Hepatocyte (in vitro differentiated cells): ENCODE data around the gene LRP1B.

Source experiments
- CTCF ChIP-seq: fragments of 200-600 bp; sonication (generic); IDR thresholded peaks from 2 replicates; pipeline ENCODE4 v1.5.1; 2016; ENCODE audit warnings: antibody characterized with exemption, mild to moderate bottlenecking; ENCODE audit not compliant: poor library complexity
- EZH2phosphoT487 ChIP-seq: fragments of 200-600 bp; sonication (generic); IDR thresholded peaks from one replicate; pipeline ENCODE4 v1.6.1; 2018; ENCODE audit warnings: antibody characterized with exemption, mild to moderate bottlenecking, low read depth, moderate library complexity; ENCODE audit not compliant: unreplicated experiment, severe bottlenecking

GRCh38 chr2:140585016-140585415 is 1545.8 kb downstream of the LRP1B start:
- TF ChIP-seq CTCF (no peak), EZH2phosphoT487 (no peak)
